ENCODE measurements around the gene NELL2.
"Not testable (repeated sequence)": the region's sequence is repeated elsewhere in the genome, so short reads cannot be mapped to it uniquely, and the experiment has no call there.

The NELL2 gene

GRCh38 chr12:44875954-44876543 lies at the start of gene NELL2:
TSS of gene NELL2 (minus strand) at chr12:44876315. CDS start at chr12:44875869, 446 bp downstream.
- Histone ChIP-seq H3K4me3 (peak within 1 kb of the TSS; percentile 36 to 62 (median 45)), H3K27ac (peak within 1 kb of the TSS in 6 of 21 experiments; percentile 19 to 54 (median 42))

- H3K4me3 ChIP-seq: no peak overlapping the region
- H3K27ac ChIP-seq: no peak overlapping the region
Observed at GRCh38 chr12:44921736-44922135, 45.6 kb upstream of the NELL2 start.

GRCh38 chr12:44917141-44917540 lies 41.0 kb upstream of the NELL2 start:
- Histone ChIP-seq H3K4me3 (no peak overlapping the region), H3K27ac (no peak overlapping the region)

GRCh38 chr12:44915958-44916357 lies 39.8 kb upstream of the NELL2 start:
- H3K4me3 ChIP-seq: no peak overlapping the region

GRCh38 chr12:44904321-44904720 lies 28.2 kb upstream of the NELL2 start:
- Histone ChIP-seq H3K4me3 (no peak overlapping the region), H3K27ac (no peak overlapping the region)

More at GRCh38 chr12:44915958-44916357, 39.8 kb upstream of the NELL2 start:
- H3K27ac ChIP-seq: no peak overlapping the region

GRCh38 chr12:44898108-44898507 lies 22.0 kb upstream of the NELL2 start:
- not testable (repeated sequence) for H3K27ac ChIP-seq, H3K4me3 ChIP-seq

- H3K27ac ChIP-seq: no peak overlapping the region
- H3K4me3 ChIP-seq: no peak overlapping the region
Observed at GRCh38 chr12:44889926-44890325, 13.8 kb upstream of the NELL2 start.

GRCh38 chr12:44889162-44889561 lies 13.0 kb upstream of the NELL2 start:
- Histone ChIP-seq H3K4me3 (no peak overlapping the region), H3K27ac (no peak overlapping the region)

- Histone ChIP-seq H3K27ac (no peak overlapping the region), H3K4me3 (no peak overlapping the region)
Observed at GRCh38 chr12:44885902-44886301, 9.8 kb upstream of the NELL2 start.

- Histone ChIP-seq H3K27ac (no peak overlapping the region), H3K4me3 (no peak overlapping the region)
Observed at GRCh38 chr12:44881197-44881596, 5.1 kb upstream of the NELL2 start.

GRCh38 chr12:44876544-44877410 lies 662 bp upstream of the NELL2 start:
- Histone ChIP-seq H3K4me3 (peak overlapping the region; percentile 36 to 62 (median 45)), H3K27ac (peak overlapping the region in 1 of 21 experiments; percentile 43)

- peak overlapping the region; percentile 36 to 62 (median 45) for H3K4me3 ChIP-seq
- H3K27ac ChIP-seq: peak overlapping the region in 4 of 21 experiments; percentile 19 to 54 (median 36)
Observed at GRCh38 chr12:44875417-44875953, 630 bp downstream of the NELL2 start.

- H3K27ac ChIP-seq: peak overlapping the region in 3 of 21 experiments; percentile 19 to 52 (median 20)
- H3K4me3 ChIP-seq: peak overlapping the region; percentile 36 to 62 (median 45)
Observed at GRCh38 chr12:44874981-44875416, 1.1 kb downstream of the NELL2 start.

GRCh38 chr12:44873898-44874297 lies 2.2 kb downstream of the NELL2 start:
- H3K4me3 ChIP-seq: no peak overlapping the region

GRCh38 chr12:44869503-44869902 lies 6.6 kb downstream of the NELL2 start:
- H3K27ac ChIP-seq: no peak overlapping the region
- no peak overlapping the region for H3K4me3 ChIP-seq

More at GRCh38 chr12:44873898-44874297, 2.2 kb downstream of the NELL2 start:
- H3K27ac ChIP-seq: no peak overlapping the region

- no peak overlapping the region for H3K4me3 ChIP-seq
- no peak overlapping the region for H3K27ac ChIP-seq
Observed at GRCh38 chr12:44863867-44864266, 12.2 kb downstream of the NELL2 start.

- H3K4me3 ChIP-seq: no peak overlapping the region
- H3K27ac ChIP-seq: no peak overlapping the region
Observed at GRCh38 chr12:44859998-44860689, 16.0 kb downstream of the NELL2 start.

- no peak overlapping the region for H3K4me3 ChIP-seq
- no peak overlapping the region for H3K27ac ChIP-seq
Observed at GRCh38 chr12:44858226-44858855, 17.8 kb downstream of the NELL2 start.

GRCh38 chr12:44852483-44852882 lies 23.6 kb downstream of the NELL2 start:
- Histone ChIP-seq H3K4me3 (no peak overlapping the region), H3K27ac (no peak overlapping the region)

GRCh38 chr12:44851586-44851985 lies 24.5 kb downstream of the NELL2 start:
- Histone ChIP-seq H3K27ac (no peak overlapping the region), H3K4me3 (no peak overlapping the region)
